D721Med (cell line): ENCODE measurements around the gene PRSS12.
A peak's percentile ranks its signal among the peaks of the same experiment; 100 is the strongest.

ENCODE experiments used
- DNase-seq: peaks from one replicate; pipeline ENCODE4 v3.0.0; 2011; ENCODE audit warnings: low spot score; ENCODE audit not compliant: insufficient read length
- FAIRE-seq: peaks from 2 replicates; lab custom pipeline; 2011; peaks lifted over from hg19 to GRCh38; lab: Jason Lieb, UNC
- TF ChIP-seq, protein P1 (sequence below): IDR thresholded peaks from 2 replicates; pipeline ENCODE4 v1.5.1; 2012; ENCODE audit warnings: mild to moderate bottlenecking, control low read depth; ENCODE audit not compliant: insufficient read depth; ENCODE audit errors: missing control alignments

PRSS12 gene

GRCh38 chr4:118390121-118390520, 37.3 kb upstream of the PRSS12 start:
- FAIRE-seq (no peak), DNase-seq (no peak)
- TF ChIP-seq, protein P1, sequence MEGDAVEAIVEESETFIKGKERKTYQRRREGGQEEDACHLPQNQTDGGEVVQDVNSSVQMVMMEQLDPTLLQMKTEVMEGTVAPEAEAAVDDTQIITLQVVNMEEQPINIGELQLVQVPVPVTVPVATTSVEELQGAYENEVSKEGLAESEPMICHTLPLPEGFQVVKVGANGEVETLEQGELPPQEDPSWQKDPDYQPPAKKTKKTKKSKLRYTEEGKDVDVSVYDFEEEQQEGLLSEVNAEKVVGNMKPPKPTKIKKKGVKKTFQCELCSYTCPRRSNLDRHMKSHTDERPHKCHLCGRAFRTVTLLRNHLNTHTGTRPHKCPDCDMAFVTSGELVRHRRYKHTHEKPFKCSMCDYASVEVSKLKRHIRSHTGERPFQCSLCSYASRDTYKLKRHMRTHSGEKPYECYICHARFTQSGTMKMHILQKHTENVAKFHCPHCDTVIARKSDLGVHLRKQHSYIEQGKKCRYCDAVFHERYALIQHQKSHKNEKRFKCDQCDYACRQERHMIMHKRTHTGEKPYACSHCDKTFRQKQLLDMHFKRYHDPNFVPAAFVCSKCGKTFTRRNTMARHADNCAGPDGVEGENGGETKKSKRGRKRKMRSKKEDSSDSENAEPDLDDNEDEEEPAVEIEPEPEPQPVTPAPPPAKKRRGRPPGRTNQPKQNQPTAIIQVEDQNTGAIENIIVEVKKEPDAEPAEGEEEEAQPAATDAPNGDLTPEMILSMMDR, result no peak

DNA sequence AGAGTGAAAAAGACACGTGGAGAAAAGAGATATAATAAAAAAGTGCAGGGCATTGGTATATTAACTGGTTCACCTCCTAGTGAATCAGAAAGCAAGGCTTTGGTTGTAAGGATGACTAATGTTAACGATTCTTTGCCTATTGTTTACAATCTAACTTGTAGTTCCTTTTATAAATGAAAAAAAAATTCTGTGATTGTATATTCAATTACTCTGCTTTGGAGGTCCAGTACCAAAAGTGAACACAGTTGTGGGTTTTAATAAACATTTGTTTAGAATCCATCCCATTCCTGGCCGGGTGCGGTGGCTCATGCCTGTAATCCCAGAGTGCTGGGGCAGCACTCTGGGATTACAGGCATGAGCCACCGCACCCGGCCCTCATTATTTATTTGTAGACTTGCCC, 36.9 kb upstream of the PRSS12 start:
- FAIRE-seq (no peak), DNase-seq (no peak)
- TF ChIP-seq, protein P1, result no peak

DNA sequence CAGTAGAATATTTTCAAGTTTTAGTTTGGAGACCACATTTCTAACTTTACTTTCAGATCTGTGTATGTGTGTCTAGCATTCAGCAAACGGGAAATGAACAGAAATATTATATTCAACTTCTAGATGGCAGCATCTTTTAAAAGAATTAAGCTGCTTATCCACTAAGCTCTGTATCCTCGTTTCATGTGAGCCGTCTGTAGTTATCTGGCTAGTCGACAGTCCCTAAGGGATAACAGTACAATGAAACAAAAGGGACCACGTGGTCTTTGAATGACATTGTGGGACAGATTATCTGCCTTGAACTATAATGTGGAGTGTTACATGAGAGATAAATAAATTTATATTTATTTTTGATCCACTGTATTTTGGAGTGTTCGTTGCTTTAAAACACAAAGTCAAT, 35.8 kb upstream of the PRSS12 start:
- TF ChIP-seq, protein P1, result no peak
- DNase-seq, result peak; percentile 15
- FAIRE-seq, result peak; percentile 99

DNA sequence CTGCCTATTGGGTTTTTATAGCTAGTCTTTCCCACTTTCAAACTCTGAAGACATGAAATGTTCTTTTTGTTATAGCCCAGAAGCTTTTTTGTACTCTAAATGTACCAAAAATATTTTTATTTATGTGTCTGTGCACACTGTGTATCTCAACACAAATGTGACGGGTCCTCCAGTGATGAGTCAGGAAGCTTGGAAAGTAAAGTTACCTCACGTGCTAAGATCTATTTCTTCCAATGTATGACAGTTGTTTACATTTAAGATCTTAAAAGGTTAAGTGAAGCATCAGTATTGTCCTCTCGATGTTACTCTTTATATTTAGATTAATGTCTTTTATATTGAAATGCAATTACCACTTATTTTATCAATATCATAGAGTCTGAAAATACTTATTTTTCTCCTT, 29.1 kb upstream of the PRSS12 start:
- FAIRE-seq (peak; percentile 21), DNase-seq (no peak)
- TF ChIP-seq, protein P1, result no peak

DNA sequence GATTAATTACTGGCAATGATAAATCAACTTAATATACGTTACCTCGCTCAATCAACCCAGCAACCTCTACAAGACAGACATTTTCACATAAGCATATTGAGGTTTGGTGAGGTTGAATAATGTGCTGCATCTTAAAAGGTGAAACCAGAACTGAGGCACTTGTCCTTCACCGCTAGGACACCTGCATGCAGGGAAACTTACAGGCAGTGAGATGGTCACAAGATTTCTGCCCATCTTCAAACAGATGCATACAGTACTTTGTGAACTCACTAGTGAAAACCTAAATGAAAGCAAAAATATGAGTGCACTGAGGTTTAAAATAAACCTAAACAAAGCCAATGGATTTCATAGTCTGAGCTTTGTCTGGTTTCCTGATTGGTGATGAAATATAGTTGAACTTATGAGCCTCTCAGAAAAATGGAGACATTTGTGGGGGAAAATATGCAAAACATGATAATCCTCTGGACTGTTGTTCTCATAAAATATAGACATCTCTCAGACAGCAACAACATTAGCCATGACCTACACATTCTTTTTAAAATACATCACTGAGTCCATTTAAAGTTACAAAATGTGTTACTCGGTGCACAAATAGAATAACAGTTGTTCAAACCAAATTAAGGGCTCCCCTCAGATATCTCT, 20.9 kb upstream of the PRSS12 start:
- TF ChIP-seq, protein P1, result no peak
- FAIRE-seq (no peak), DNase-seq (no peak)

DNA sequence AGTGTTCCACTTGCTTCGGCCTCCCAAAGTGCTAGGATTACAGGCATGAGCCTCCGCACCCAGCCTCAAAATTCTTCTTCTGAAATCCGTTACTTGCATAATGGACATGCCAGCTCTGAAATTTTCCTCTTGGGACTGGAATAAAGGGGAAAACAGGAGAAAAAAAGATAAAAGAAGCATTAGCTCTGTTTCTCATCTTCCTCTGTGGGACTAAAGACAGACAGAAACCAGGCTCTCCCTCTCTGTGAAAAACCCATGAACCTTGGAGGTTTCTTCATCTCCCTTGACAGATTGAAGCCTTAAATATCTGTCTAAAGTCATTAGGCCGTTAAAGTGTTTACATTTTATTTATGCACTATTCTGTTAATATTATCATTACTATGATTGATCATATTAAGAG, 19.4 kb upstream of the PRSS12 start:
- peak; percentile 53 for FAIRE-seq
- TF ChIP-seq, protein P1, result no peak

GRCh38 chr4:118369231-118369630, 16.4 kb upstream of the PRSS12 start:
- TF ChIP-seq, protein P1, result no peak
- FAIRE-seq (no peak), DNase-seq (no peak)

More for the DNA sequence above, 19.4 kb upstream of the PRSS12 start:
- DNase-seq, result no peak
